Heart left ventricle (tissue), 16 donors: Measurements from ENCODE around the gene FBXL7. TPM values are rescaled to one million over a fixed set of nuclear protein-coding genes. Genes with fewer than 3 reads are reported as not detected.

Source experiments
- ATAC-seq, 4 donors: fragments of 200-7000 bp; cut with Tn5 transposase; one replicate each; pipeline ENCODE4 v1.9.1; 2020 to 2022; ENCODE audit warnings: moderate library complexity in 4 of 4, mild to moderate bottlenecking in 3 of 4, moderate number of reproducible peaks in 1 of 4
- DNase-seq, 5 donors: peaks; one replicate each; pipeline ENCODE4 v3.0.0-alpha.2; 2020
- H3K27ac ChIP-seq, 12 donors: fragments of 200-600 bp; sonication (generic) in 4 of 12; one replicate each; pipeline versions ENCODE4 v1.5.0 to v1.8.0; 2016 to 2022; ENCODE audit warnings: mild to moderate bottlenecking in 2 of 12
- H3K27me3 ChIP-seq, 9 donors: fragments of 200-600 bp; sonication (generic) in 2 of 9; one replicate each; pipeline versions ENCODE4 v1.5.1 to v1.8.0; 2016 to 2022; ENCODE audit warnings: mild to moderate bottlenecking in 3 of 9
- H3K36me3 ChIP-seq, 9 donors: fragments of 200-600 bp; sonication (generic) in 2 of 9; one replicate each; pipeline versions ENCODE4 v1.5.0 to v1.8.0; 2018 to 2022; ENCODE audit warnings: mild to moderate bottlenecking in 2 of 9
- H3K4me1 ChIP-seq, 12 donors: fragments of 200-600 bp; sonication (generic) in 4 of 12; one replicate each; pipeline versions ENCODE4 v1.5.0 to v1.8.0; 2016 to 2022; ENCODE audit warnings: mild to moderate bottlenecking in 3 of 12
- H3K4me3 ChIP-seq, 12 donors: fragments of 200-600 bp; sonication (generic) in 4 of 12; one replicate each; pipeline versions ENCODE4 v1.5.0 to v1.8.0; 2017 to 2022; ENCODE audit warnings: mild to moderate bottlenecking in 9 of 12, moderate library complexity in 4 of 12
- H3K9me3 ChIP-seq, 12 donors: fragments of 200-600 bp; sonication (generic) in 4 of 12; one replicate each; pipeline versions ENCODE4 v1.5.0 to v1.8.0; 2016 to 2022; ENCODE audit warnings: mild to moderate bottlenecking in 1 of 12
- POLR2A ChIP-seq, 2 donors: fragments of 450-650 bp; IDR thresholded peaks; one replicate each; pipeline ENCODE4 v1.6.1; 2017; ENCODE audit warnings: antibody characterized with exemption in 2 of 2, mild to moderate bottlenecking in 2 of 2, moderate library complexity in 2 of 2
- WGBS, 4 donors: extraction: QIAGEN DNeasy Blood & Tissue Kit in 2 of 4; methylation state at CpG; one replicate each; pipeline versions ENCODE4 v1.1.5 to v1.1.7; 2013 to 2018; 5-methylcytosine and 5-hydroxymethylcytosine counted together
- intact Hi-C, 10 donors: fragments of 100-400 bp; cut with DNase I; formaldehyde crosslinking; loops; one replicate each; pipeline versions ENCODE4 v1.11.1 to v1.14.2; 2022
- polyA plus RNA-seq, 2 donors: library from polyadenylated mRNA; stranded (reverse); fragments of 200-250 nt; gene quantifications; one replicate each; pipeline ENCODE4 v1.2.3, GENCODE V29; 2013
- total RNA-seq, 9 donors: library from RNA; depleted of rRNA in 2 of 9; stranded (reverse); fragments of >200 nt in 2 of 9; fragmentation: NEBNext Ultra II Directional in 3 of 9; extraction: Animal tissue kit (Norgen Biotek cat#: 25700) in 3 of 9; gene quantifications; one replicate each; pipeline versions ENCODE4 v1.1.0 to v1.2.4, GENCODE V29; 2016 to 2023
- TF ChIP-seq, protein P1 (sequence below), 12 donors: fragments of 200-600 bp; sonication (generic) in 4 of 12; IDR thresholded peaks; one replicate each; pipeline versions ENCODE4 v1.5.0 to v1.8.0; 2018 to 2022; ENCODE audit warnings: antibody characterized with exemption in 12 of 12, mild to moderate bottlenecking in 5 of 12
- donor health status: ischemic (EF 13 %, LVEDD 7.1; RV severe dilation, severe dysfunction).
- donor health status: healthy with polysubstance abuse.
- donor health status: DM: no; HTN: yes; CAD: no.
- donor health status: DM: no; HTN: no; CAD: no.
- donor health status: ischemic (EF 25% LVEDD 6.9; RV normal size, moderate dysfunction).
- donor health status: ischemic (EF 25% LVEDD 5.7; RV mildly dilated, moderate dysfunction).
- donor health status: healthy.
- donor health status: DM: yes; HTN: yes; CAD: no.
- donor health status: ischemic (EF 35%, LVEDD 5.7; RV mildly dilated, moderate dysfunction).
- donor health status: nonischemic (EF 11% LVEDD 7.7; RV severe dilation, severe dysfunction).
- donor health status: DM: yes; HTN: yes; CAD: no.
- donor health status: PGD.
- donor health status: ischemic (EF 29% LVEDD 5.4; RV normal size, mild dysfunction).
- donor health status: nonischemic (EF 23%, LVEDD 6.1; RV moderate dilation, normal function).

FBXL7 gene
- total and polyA plus RNA-seq, 11 donors, result 8.7 to 27.6 (median 24.3) TPM

DNA sequence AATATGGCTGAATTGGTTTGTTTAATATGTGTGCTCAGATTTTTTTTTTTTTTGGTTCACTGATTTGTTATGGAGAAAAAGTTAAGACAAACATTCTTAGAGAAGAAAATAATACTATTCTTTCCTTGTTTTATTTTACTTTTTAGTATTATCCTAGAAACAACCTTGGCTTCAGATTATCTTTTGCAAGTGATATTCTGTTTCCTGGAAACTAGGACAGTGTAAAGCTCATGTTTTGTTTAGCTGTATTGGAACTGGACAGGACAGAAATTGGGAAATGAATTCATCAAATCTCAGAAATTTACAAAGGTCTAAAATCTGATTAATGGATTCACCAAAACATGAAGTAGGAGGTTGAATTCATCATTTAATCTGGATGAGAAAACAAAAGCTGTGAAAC is 130.5 kb downstream of the FBXL7 start:
- Histone ChIP-seq H3K4me3 (no peak overlapping the region), H3K4me1 (peaks cover 0 to 48% (median 27%) of the 10 kb centered on the region in 12 donors), H3K36me3 (no peaks in the 10 kb centered on the region), H3K27me3 (no peaks in the 10 kb centered on the region), H3K27ac (peak overlapping the region in 1 of 12 donors; percentile 16), H3K9me3 (no peaks in the 10 kb centered on the region)
- DNase-seq (no peak), ATAC-seq (no peak)
- no peak for TF ChIP-seq POLR2A (IDR thresholded peaks at IDR 0.05)
- TF ChIP-seq, protein P1, sequence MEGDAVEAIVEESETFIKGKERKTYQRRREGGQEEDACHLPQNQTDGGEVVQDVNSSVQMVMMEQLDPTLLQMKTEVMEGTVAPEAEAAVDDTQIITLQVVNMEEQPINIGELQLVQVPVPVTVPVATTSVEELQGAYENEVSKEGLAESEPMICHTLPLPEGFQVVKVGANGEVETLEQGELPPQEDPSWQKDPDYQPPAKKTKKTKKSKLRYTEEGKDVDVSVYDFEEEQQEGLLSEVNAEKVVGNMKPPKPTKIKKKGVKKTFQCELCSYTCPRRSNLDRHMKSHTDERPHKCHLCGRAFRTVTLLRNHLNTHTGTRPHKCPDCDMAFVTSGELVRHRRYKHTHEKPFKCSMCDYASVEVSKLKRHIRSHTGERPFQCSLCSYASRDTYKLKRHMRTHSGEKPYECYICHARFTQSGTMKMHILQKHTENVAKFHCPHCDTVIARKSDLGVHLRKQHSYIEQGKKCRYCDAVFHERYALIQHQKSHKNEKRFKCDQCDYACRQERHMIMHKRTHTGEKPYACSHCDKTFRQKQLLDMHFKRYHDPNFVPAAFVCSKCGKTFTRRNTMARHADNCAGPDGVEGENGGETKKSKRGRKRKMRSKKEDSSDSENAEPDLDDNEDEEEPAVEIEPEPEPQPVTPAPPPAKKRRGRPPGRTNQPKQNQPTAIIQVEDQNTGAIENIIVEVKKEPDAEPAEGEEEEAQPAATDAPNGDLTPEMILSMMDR (IDR thresholded peaks at IDR 0.05), result no peak
- intact Hi-C loops, result no loop called here

DNA sequence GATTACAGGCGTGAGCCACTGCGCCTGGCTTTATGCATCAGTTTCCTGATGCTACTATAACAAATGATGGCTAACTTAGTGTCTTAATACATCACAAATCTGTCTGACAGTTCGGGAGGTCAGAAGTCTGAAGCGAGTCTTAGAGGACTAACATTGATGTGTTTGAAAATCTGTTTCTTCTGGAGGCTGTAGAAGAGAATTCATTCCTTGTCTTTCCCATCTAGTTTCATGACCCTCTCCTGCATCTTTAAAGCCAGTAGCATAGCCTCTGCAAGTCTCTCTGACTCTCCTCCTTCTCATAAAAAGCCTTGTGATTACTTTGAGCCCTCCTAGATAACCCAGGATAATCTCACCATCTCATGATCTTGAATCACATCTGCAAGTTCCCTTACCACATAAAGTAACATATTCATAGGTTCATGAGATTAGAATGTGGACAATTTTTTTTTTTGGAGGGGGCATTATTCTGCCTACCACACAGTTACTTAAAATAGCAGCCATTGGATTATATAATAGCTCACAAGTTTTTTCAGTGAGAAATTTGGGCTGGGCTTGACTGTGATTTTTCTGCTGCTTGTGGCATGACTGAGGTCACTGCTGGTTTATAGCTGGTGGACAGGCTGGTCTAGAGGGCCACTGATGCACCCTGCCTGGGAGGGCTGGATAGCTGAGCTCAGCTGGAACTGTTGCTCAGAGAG is 134.8 kb downstream of the FBXL7 start:
- H3K9me3 ChIP-seq, result no peaks in the 10 kb centered on the region
- no peaks in the 10 kb centered on the region for H3K36me3 ChIP-seq
- TF ChIP-seq POLR2A (IDR thresholded peaks at IDR 0.05), result no peak
- TF ChIP-seq, protein P1 (IDR thresholded peaks at IDR 0.05), result no peak
- H3K4me1 ChIP-seq, result peaks cover 0 to 44% (median 28%) of the 10 kb centered on the region in 12 donors
- WGBS, 4 donors, result 96 to 97% (median 97%) methylated on average over 4 of the region's 4 CpGs
- ATAC-seq, result peak; percentile 24 to 72 (median 56)
- intact Hi-C loops, result no loop called here
- peak overlapping the region in 2 of 12 donors; percentile 11 to 16 for H3K27ac ChIP-seq
- no peak for DNase-seq
- no peak overlapping the region for H3K4me3 ChIP-seq
- H3K27me3 ChIP-seq, result no peaks in the 10 kb centered on the region

DNA sequence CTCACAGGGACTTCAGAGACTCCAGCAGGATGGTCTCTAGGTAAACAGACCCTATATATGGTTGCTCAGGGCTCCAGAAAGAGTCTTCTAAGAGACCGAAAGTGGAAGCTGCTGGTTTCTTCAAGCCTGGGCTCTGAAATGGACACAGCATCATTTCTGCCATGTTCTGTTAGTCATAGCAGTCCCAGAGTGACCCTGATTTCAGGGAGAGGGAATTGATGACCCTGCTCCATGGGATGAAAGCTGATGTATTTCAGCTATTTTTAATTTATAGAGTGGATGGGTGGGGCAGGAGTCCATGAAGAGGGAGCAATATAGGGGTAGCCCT is 135.3 kb downstream of the FBXL7 start:
- Histone ChIP-seq H3K9me3 (no peaks in the 10 kb centered on the region), H3K27ac (peak overlapping the region in 1 of 12 donors; percentile 16), H3K4me1 (peaks cover 0 to 39% (median 23%) of the 10 kb centered on the region in 12 donors), H3K36me3 (no peaks in the 10 kb centered on the region), H3K4me3 (no peak overlapping the region), H3K27me3 (no peaks in the 10 kb centered on the region)
- 80 to 96% (median 92%) methylated on average over 1 of the region's 1 CpG for WGBS, 4 donors
- TF ChIP-seq POLR2A (IDR thresholded peaks at IDR 0.05), result no peak
- TF ChIP-seq, protein P1 (IDR thresholded peaks at IDR 0.05), result no peak
- intact Hi-C loops, result no loop called here
- peak in 1 of 4 donors; percentile 13 for ATAC-seq
- no peak for DNase-seq

DNA sequence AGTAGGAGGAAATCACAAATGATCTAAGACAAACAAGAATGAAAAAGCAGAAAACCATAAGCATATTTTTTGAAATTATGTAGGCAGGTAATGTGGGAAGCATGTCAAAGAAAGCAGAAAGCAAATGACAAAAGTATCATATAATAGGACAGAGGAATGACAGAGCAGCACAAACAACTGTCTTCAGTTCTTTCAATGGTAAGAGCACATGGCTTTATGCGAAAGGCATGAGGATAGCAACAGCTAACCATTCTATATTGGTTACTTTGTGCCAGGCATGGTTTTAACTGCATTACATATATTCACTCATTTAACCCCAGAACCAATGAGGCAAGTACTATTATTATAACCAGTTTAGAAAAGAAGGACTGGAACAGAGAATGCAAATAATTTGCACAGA is 137.4 kb downstream of the FBXL7 start:
- Histone ChIP-seq H3K4me1 (peaks cover 0 to 31% (median 19%) of the 10 kb centered on the region in 12 donors), H3K27me3 (no peaks in the 10 kb centered on the region), H3K27ac (no peak overlapping the region), H3K36me3 (no peaks in the 10 kb centered on the region), H3K9me3 (no peaks in the 10 kb centered on the region), H3K4me3 (no peak overlapping the region)
- ATAC-seq (no peak), DNase-seq (no peak)
- WGBS, 4 donors, result 90 to 100% (median 99%) methylated on average over 1 of the region's 1 CpG
- intact Hi-C loops, result no loop called here
- TF ChIP-seq, protein P1 (IDR thresholded peaks at IDR 0.05), result no peak
- no peak for TF ChIP-seq POLR2A (IDR thresholded peaks at IDR 0.05)
